HG02623 (cell line): ENCODE measurements around the gene ZSCAN5A.
"Not testable (repeated sequence)": the region's sequence is repeated elsewhere in the genome, so short reads cannot be mapped to it uniquely, and the experiment has no call there.

Experiments used
- ATAC-seq: cut with Tn5 transposase; IDR thresholded peaks from one replicate; pipeline ENCODE4 v1.9.1; 2021; ENCODE audit warnings: moderate library complexity; ENCODE audit not compliant: unreplicated experiment

ZSCAN5A gene

GRCh38 chr19:56314381-56315076 lies at the start of gene ZSCAN5A:
ZSCAN5A (minus strand) TSS chr19:56314839; CDS start chr19:56225046, 89,793 bp downstream.
- ATAC-seq: peak; percentile 64

GRCh38 chr19:56360841-56361240 lies 46.2 kb upstream of the ZSCAN5A start:
- ATAC-seq: no peak

GRCh38 chr19:56356944-56357343 lies 42.3 kb upstream of the ZSCAN5A start:
- ATAC-seq: no peak

GRCh38 chr19:56355517-56355916 lies 40.9 kb upstream of the ZSCAN5A start:
- no peak for ATAC-seq

- ATAC-seq: no peak
Observed at GRCh38 chr19:56351208-56351607, 36.6 kb upstream of the ZSCAN5A start.

GRCh38 chr19:56350416-56351045 lies 35.9 kb upstream of the ZSCAN5A start:
- ATAC-seq: no peak

GRCh38 chr19:56348289-56348877 lies 33.7 kb upstream of the ZSCAN5A start:
- ATAC-seq: no peak

GRCh38 chr19:56347163-56347778 lies 32.6 kb upstream of the ZSCAN5A start:
- no peak for ATAC-seq

GRCh38 chr19:56341948-56342347 lies 27.3 kb upstream of the ZSCAN5A start:
- no peak for ATAC-seq

GRCh38 chr19:56339031-56339430 lies 24.4 kb upstream of the ZSCAN5A start:
- ATAC-seq: not testable (repeated sequence)

- not testable (repeated sequence) for ATAC-seq
Observed at GRCh38 chr19:56337077-56337476, 22.4 kb upstream of the ZSCAN5A start.

- ATAC-seq: not testable (repeated sequence)
Observed at GRCh38 chr19:56335371-56335770, 20.7 kb upstream of the ZSCAN5A start.

- ATAC-seq: no peak
Observed at GRCh38 chr19:56333506-56333905, 18.9 kb upstream of the ZSCAN5A start.

GRCh38 chr19:56332695-56333094 lies 18.1 kb upstream of the ZSCAN5A start:
- ATAC-seq: no peak

- no peak for ATAC-seq
Observed at GRCh38 chr19:56324436-56324835, 9.8 kb upstream of the ZSCAN5A start.

GRCh38 chr19:56321989-56322440 lies 7.4 kb upstream of the ZSCAN5A start:
- ATAC-seq: no peak

GRCh38 chr19:56321254-56321988 lies 6.8 kb upstream of the ZSCAN5A start:
- no peak for ATAC-seq

- no peak for ATAC-seq
Observed at GRCh38 chr19:56319991-56320390, 5.4 kb upstream of the ZSCAN5A start.

- no peak for ATAC-seq
Observed at GRCh38 chr19:56317749-56318148, 3.1 kb upstream of the ZSCAN5A start.

- ATAC-seq: no peak
Observed at GRCh38 chr19:56316728-56317127, 2.1 kb upstream of the ZSCAN5A start.
